Measurements from ENCODE around the gene DNAJB5.
A peak's percentile ranks its signal among the peaks of the same experiment; 100 is the strongest.

The DNAJB5 gene

GRCh38 chr9:35035851-35036701, 46.5 kb downstream of the DNAJB5 start:
- DNase-seq, result peak in 1 of 2 experiments; percentile 17
- TF ChIP-seq POLR2A (IDR thresholded peaks at IDR 0.05; ENCODE audit: low read length) (no peak), GATA1 (IDR thresholded peaks at IDR 0.05; ENCODE audit: low read depth, low read length) (no peak)

- TF ChIP-seq GATA1 (IDR thresholded peaks at IDR 0.05; ENCODE audit: low read depth, low read length), result no peak
- no peak for TF ChIP-seq POLR2A (IDR thresholded peaks at IDR 0.05; ENCODE audit: low read length)
- no peak for DNase-seq
These were observed 52.6 kb downstream of the DNAJB5 start for GRCh38 chr9:35042081-35042604.

GRCh38 chr9:35042891-35043545, 53.5 kb downstream of the DNAJB5 start:
- DNase-seq, result no peak

DNA sequence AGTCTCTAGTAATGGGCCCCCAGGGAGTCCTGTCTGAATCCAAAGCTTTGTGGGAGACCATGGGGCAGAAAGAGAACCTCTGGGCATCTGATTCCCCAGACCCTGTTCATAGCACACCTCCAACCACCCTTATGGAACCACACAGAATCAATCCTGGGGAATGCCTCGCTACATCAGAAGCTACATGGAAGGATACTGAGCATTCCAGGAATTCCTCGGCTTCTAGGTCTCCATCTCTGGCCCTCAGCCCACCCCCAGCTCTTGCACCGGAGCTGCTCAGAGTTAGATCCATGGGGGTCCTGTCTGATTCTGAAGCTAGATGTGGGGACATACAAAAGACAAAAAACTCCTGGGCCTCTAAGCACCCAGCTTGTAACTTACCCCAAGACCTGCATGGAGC, 54.5 kb downstream of the DNAJB5 start:
- DNase-seq, result no peak

More at GRCh38 chr9:35042891-35043545, 53.5 kb downstream of the DNAJB5 start:
- TF ChIP-seq GATA1 (IDR thresholded peaks at IDR 0.05; ENCODE audit: low read depth, low read length) (no peak), POLR2A (IDR thresholded peaks at IDR 0.05; ENCODE audit: low read length) (no peak)

More for the DNA sequence above, 54.5 kb downstream of the DNAJB5 start:
- TF ChIP-seq GATA1 (IDR thresholded peaks at IDR 0.05; ENCODE audit: low read depth, low read length) (no peak), POLR2A (IDR thresholded peaks at IDR 0.05; ENCODE audit: low read length) (no peak)

Measured in erythroblast (primary cell).